ENCODE data around the gene FOXD4L6.
"Not testable (repeated sequence)": the region's sequence is repeated elsewhere in the genome, so short reads cannot be mapped to it uniquely, and the experiment has no call there.

DNA sequence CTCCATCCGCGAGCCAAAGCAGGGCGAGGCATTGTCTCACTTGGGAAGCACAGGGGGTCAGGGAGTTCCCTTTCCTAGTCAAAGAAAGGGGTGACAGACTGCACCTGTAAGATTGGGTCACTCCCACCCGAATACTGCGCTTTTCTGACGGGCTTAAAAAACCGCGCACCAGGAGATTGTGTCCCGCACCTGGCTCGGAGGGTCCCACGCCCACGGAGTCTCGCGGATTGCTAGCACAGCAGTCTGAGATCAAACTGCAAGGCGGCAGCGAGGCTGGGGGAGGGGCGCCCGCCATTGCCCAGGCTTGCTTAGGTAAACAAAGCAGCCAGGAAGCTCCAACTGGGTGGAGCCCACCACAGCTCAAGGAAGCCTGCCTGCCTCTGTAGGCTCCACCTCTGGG, 21.6 kb upstream of the FOXD4L6 start:
- TF ChIP-seq, protein P1, sequence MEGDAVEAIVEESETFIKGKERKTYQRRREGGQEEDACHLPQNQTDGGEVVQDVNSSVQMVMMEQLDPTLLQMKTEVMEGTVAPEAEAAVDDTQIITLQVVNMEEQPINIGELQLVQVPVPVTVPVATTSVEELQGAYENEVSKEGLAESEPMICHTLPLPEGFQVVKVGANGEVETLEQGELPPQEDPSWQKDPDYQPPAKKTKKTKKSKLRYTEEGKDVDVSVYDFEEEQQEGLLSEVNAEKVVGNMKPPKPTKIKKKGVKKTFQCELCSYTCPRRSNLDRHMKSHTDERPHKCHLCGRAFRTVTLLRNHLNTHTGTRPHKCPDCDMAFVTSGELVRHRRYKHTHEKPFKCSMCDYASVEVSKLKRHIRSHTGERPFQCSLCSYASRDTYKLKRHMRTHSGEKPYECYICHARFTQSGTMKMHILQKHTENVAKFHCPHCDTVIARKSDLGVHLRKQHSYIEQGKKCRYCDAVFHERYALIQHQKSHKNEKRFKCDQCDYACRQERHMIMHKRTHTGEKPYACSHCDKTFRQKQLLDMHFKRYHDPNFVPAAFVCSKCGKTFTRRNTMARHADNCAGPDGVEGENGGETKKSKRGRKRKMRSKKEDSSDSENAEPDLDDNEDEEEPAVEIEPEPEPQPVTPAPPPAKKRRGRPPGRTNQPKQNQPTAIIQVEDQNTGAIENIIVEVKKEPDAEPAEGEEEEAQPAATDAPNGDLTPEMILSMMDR (conservative IDR thresholded peaks at IDR 0.05; ENCODE audit: low read length) = not testable (repeated sequence)
- TF ChIP-seq EZH2phosphoT487 (IDR thresholded peaks at IDR 0.05; ENCODE audit: borderline replicate concordance, low read depth, low read length) = not testable (repeated sequence)
